GM19372 (cell line): ENCODE measurements around the gene MYO15B.
"Not testable (repeated sequence)": the region's sequence is repeated elsewhere in the genome, so short reads cannot be mapped to it uniquely, and the experiment has no call there.

ENCODE experiments used
- ATAC-seq: cut with Tn5 transposase; IDR thresholded peaks from one replicate; pipeline ENCODE4 v1.9.1; 2021; ENCODE audit warnings: mild to moderate bottlenecking, low read depth, moderate library complexity; ENCODE audit not compliant: unreplicated experiment

Gene MYO15B

DNA sequence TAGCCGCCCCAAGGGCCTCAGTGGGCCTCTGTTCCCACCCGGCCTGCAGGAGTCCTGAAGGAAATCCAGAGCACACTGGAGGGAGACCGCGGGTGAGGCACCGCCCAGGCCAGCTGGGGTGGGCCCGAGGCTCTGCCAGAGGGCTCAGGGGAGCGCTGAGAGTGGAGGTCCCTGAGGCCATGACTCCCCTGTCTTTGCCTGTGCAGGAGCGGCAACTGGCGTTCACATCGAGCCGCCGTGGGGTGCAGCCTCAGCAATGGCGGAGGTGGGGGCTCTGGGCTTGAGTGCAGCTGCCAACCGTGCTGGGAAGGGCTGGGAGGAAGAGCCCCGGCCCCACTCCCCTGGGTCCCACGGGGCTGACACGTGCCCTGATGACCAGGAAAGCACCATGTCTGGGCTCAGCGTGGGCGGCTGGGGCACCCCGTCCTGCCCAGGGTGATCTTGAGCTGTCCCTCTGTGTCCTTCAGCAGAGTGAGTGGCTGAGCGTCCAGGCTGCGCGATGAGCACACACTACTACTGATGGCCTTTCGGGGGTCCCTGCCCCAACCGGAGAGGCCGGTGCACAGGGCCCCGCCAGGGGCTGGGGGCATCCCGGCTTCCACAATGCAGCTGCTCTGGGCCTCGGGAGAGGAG lies 13.1 kb upstream of the MYO15B start:
- no peak for ATAC-seq

- ATAC-seq, result no peak
Observed at GRCh38 chr17:75575197-75575596, 12.4 kb upstream of the MYO15B start.

DNA sequence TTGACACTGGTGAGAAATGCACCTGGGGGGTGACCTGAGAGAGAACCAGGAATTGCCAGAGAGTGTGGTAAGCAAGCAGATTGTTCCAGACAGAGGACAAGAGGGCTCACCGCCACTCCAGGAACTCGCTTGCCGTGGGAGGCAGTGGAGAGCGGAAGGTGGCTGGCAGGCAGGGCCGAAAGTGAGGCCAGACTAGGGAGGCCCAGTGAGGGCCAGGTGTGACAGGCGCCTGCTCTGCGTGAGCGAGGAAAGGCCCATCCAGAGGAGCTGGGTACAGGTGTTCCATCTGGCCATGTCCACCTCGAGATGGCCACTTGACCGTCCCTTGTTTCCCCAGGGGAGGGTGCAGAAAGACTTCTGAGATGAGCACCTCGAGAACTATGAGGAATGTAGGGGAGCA lies 11.9 kb upstream of the MYO15B start:
- no peak for ATAC-seq

DNA sequence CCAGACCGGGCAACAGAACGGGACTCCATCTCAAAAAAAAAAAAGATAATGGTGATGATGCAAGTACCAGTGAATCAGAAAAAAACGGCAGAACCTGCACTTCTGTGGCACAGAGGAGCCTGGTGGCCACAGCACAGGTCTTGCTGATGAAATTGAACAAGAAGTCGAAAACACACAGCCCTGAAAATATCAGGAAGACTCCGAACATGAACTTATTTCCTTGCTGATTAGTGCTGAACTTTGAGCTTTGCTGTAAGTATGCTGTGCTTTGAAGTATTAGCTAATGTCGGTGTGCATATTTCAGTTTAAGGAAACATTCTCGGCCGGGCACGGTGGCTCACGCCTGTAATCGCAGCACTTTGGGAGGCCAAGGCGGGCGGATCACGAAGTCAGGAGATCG lies 10.9 kb upstream of the MYO15B start:
- ATAC-seq, result no peak

DNA sequence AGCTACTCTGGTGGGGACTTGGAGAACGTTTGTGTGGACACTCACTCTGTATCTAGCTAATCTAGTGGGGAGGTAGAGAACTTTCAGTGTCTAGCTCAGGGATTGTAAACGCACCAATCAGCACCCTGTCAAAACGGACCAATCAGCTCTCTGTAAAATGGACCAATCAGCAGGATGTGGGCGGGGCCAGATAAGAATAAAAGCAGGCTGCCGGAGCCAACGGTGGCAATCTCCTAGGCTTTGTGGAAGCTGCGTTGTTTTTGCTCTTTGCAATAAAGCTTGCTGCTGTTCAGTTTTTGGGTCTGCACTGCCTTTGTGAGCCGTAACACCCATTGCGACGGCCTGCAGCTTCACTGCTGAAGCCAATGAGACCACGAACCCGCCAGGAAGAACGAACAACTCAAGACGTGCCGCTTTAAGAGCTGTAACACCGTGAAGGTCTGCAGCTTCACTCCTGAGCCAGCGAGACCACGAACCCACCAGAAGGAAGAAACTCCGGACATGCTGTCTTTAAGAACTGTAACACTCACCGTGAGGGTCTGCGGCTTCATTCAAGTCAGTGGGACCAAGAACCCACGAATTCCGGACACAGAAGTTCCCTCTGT lies 6.4 kb upstream of the MYO15B start:
- ATAC-seq, result not testable (repeated sequence)

DNA sequence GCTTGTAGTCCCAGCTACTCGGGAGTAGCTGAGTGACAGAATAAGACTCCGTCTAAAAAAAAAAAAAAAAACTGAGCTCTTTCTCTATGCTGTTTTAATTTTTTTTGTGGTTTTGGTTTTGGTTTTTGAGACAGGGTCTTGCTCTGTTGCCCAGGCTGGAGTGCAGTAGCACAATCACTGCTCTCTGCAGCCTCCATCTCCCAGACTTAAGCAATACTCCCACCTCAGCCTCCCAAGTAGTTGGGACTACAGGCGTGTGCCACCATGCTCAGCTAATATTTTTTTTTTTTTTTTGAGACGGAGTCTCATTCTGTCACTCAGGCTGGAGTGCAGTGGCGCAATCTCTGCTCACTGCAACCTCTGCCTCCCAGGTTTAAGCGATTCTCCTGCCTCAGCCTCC lies 4.4 kb upstream of the MYO15B start:
- ATAC-seq, result not testable (repeated sequence)

- no peak for ATAC-seq
Observed at GRCh38 chr17:75584849-75585175, 2.8 kb upstream of the MYO15B start.

GRCh38 chr17:75588596-75589011 lies 1.0 kb downstream of the MYO15B start:
- peak; percentile 31 for ATAC-seq

GRCh38 chr17:75589012-75589918 lies 1.7 kb downstream of the MYO15B start:
- ATAC-seq, result peak; percentile 71

- ATAC-seq, result no peak
Observed at GRCh38 chr17:75589919-75590303, 2.3 kb downstream of the MYO15B start.

- no peak for ATAC-seq
Observed at GRCh38 chr17:75590314-75590761, 2.7 kb downstream of the MYO15B start.

DNA sequence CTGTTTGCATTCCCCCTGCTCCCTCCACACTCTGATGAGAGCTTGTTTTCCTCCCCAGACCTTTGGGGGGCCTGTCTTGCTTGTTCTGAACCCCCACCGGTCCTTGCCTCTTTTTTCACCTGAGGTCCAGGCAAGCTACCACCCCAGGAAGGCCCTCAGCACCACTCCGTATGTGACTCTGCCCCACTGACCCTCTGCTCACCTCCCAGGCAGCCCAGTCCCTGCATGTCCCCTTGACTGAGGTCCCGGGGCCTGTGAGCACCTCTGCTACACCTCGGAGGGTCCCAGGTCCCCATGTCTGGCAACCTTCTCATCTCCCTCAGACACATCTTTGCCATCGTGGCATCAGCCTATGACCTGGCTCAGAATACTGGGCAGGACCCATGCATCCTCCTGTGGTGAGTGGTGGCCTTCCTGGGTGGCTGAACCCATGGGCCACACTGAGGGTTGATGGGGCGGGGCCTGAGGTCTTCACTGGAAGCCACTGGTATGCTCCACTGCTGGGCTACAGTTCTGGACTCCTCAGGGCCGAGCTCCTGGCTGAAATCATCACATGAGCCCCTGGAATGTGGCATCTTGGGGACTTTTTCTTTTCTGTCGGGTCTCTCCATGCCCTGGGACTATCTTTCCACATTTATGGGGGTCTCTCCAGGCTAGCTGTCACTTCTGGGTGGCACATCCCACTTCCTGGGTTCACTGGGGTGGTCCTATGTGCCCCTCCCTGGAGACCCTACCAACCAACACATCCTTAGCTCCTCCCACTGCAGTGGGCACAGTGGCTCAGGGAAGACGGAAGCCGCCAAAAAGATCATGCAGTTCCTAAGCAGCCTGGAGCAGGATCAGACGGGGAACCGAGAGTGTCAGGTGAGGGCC lies 3.5 kb downstream of the MYO15B start:
- ATAC-seq, result no peak

- no peak for ATAC-seq
Observed at GRCh38 chr17:75591722-75592302, 4.2 kb downstream of the MYO15B start.

GRCh38 chr17:75592348-75593020 lies 4.9 kb downstream of the MYO15B start:
- no peak for ATAC-seq

GRCh38 chr17:75593430-75593829 lies 5.8 kb downstream of the MYO15B start:
- not testable (repeated sequence) for ATAC-seq

DNA sequence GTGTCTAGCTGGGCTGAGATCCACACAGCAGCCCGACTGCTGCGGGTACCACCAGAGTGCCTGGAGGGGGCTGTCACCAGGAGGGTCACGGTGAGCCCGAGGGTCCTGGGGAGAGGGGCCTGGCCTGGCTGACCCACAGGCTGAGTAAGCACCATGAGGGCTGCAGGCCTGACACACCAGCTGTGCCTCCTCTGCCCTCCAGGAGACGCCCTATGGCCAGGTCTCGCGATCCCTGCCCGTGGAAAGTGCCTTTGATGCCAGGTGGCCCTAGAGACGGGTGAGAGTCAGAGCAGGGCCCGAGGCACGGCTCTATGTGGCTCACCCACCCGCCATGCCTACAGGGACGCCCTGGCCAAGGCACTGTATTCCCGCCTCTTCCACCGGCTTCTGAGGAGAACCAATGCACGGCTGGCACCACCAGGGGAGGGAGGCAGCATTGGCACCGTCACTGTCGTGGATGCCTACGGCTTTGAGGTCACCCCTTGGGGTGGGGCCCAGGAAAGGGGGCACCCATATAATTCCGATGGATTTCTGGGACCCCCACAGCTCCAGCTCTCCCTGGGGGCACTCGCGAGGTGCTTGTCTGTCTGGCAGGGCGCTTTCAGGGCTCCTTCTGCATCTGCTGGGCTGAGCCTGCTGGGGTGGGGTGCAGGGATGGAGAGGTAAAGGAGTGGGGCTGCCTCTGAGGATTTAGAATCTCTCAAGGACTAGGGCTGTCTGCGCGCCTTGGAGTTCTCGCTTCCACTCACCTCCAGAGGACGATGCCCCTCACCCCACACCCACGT lies 7.1 kb downstream of the MYO15B start:
- ATAC-seq, result no peak

GRCh38 chr17:75595284-75595919 lies 7.8 kb downstream of the MYO15B start:
- no peak for ATAC-seq

- ATAC-seq, result no peak
Observed at GRCh38 chr17:75595920-75596313, 8.3 kb downstream of the MYO15B start.
